H1 (cell line): Measurements from ENCODE around the gene NOS1AP.

Source experiments
- BACH1 ChIP-seq: IDR thresholded peaks from 2 replicates; pipeline ENCODE4 v1.6.1; 2012; ENCODE audit warnings: low read length, improper control_type of control experiment
- BCL11A ChIP-seq, 2 experiments: IDR thresholded peaks; one replicate each; pipeline ENCODE4 v1.6.1; 2011; ENCODE audit warnings: low read depth in 2 of 2, low read length in 2 of 2, mild to moderate bottlenecking in 2 of 2
- EGR1 ChIP-seq: IDR thresholded peaks from 2 replicates; pipeline ENCODE4 v1.6.1; 2011; ENCODE audit warnings: low read depth, low read length, borderline replicate concordance
- GTF2F1 ChIP-seq: IDR thresholded peaks from 2 replicates; pipeline ENCODE4 v1.6.1; 2012; ENCODE audit warnings: low read depth, low read length, improper control_type of control experiment, borderline replicate concordance
- POLR2AphosphoS5 ChIP-seq: IDR thresholded peaks from 2 replicates; pipeline ENCODE4 v1.6.1; 2011; ENCODE audit warnings: low read depth, low read length
- RAD21 ChIP-seq, 2 experiments: IDR thresholded peaks in 1 of 2; conservative IDR thresholded peaks in 1 of 2; 2 replicates each; pipeline ENCODE4 v1.6.1; 2011; ENCODE audit warnings: low read depth in 2 of 2, low read length in 2 of 2, improper control_type of control experiment in 1 of 2, inconsistent platforms in 1 of 2, mild to moderate bottlenecking in 1 of 2, moderate library complexity in 1 of 2
- SP1 ChIP-seq: IDR thresholded peaks from 2 replicates; pipeline ENCODE4 v1.6.1; 2011; ENCODE audit warnings: low read depth, low read length
- SUZ12 ChIP-seq: fragments of 200-600 bp; sonication (generic); IDR thresholded peaks from 2 replicates; pipeline ENCODE4 v1.6.1; 2012; ENCODE audit warnings: mild to moderate bottlenecking, inconsistent platforms, low read length, moderate library complexity, mixed read lengths
- TEAD4 ChIP-seq: IDR thresholded peaks from 2 replicates; pipeline ENCODE4 v1.6.1; 2012; ENCODE audit warnings: low read depth, low read length, inconsistent platforms, mixed read lengths
- TF ChIP-seq, protein P1 (sequence below), 3 experiments: IDR thresholded peaks; 1 replicate in 2 of 3; 2 replicates in 1 of 3; pipeline versions ENCODE4 v1.5.1 to v1.6.1; 2011; ENCODE audit warnings: low read length in 3 of 3, mild to moderate bottlenecking in 3 of 3, inconsistent platforms in 2 of 3, low read depth in 1 of 3, moderate library complexity in 1 of 3; ENCODE audit not compliant: insufficient read depth in 1 of 3; ENCODE audit errors: control extremely low read depth in 1 of 3
- TF ChIP-seq, protein P2 (sequence below): IDR thresholded peaks from 2 replicates; pipeline ENCODE4 v1.6.1; 2012; ENCODE audit warnings: low read length, inconsistent platforms
- TF ChIP-seq, protein P3 (sequence below): IDR thresholded peaks from 2 replicates; pipeline ENCODE4 v1.6.1; 2011; ENCODE audit warnings: low read depth, mild to moderate bottlenecking, low read length; ENCODE audit not compliant: insufficient read depth

DNA sequence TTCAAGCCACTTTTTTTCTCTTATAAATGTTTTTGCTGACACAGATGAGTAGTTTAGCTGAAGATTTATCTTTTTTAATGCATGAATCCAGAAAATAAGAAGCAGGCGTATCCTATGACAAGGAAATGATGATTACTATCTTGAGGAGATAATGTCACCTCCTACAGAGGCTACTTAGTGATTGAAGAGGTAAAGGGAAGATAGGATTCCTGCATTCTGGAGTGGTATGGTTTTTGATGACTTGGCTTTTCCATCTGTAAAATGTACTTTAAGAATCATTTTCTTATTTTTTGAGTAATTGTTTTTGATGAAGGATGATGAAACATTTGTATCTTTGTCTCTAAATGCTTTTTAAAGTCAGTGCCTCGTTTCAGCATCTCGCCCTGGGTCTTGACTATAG is 184.3 kb downstream of the NOS1AP start:
- TF ChIP-seq, protein P1, sequence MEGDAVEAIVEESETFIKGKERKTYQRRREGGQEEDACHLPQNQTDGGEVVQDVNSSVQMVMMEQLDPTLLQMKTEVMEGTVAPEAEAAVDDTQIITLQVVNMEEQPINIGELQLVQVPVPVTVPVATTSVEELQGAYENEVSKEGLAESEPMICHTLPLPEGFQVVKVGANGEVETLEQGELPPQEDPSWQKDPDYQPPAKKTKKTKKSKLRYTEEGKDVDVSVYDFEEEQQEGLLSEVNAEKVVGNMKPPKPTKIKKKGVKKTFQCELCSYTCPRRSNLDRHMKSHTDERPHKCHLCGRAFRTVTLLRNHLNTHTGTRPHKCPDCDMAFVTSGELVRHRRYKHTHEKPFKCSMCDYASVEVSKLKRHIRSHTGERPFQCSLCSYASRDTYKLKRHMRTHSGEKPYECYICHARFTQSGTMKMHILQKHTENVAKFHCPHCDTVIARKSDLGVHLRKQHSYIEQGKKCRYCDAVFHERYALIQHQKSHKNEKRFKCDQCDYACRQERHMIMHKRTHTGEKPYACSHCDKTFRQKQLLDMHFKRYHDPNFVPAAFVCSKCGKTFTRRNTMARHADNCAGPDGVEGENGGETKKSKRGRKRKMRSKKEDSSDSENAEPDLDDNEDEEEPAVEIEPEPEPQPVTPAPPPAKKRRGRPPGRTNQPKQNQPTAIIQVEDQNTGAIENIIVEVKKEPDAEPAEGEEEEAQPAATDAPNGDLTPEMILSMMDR (IDR thresholded peaks at IDR 0.05; ENCODE audit: control extremely low read depth in 1 of 3, insufficient read depth in 1 of 3, low read depth in 1 of 3, low read length in 3 of 3) = no peak
- no peak for TF ChIP-seq TEAD4
- TF ChIP-seq, protein P2, sequence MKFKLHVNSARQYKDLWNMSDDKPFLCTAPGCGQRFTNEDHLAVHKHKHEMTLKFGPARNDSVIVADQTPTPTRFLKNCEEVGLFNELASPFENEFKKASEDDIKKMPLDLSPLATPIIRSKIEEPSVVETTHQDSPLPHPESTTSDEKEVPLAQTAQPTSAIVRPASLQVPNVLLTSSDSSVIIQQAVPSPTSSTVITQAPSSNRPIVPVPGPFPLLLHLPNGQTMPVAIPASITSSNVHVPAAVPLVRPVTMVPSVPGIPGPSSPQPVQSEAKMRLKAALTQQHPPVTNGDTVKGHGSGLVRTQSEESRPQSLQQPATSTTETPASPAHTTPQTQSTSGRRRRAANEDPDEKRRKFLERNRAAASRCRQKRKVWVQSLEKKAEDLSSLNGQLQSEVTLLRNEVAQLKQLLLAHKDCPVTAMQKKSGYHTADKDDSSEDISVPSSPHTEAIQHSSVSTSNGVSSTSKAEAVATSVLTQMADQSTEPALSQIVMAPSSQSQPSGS = no peak
- no peak for TF ChIP-seq SUZ12
- no peak for TF ChIP-seq BACH1
- no peak for TF ChIP-seq RAD21 (IDR thresholded peaks at IDR 0.05 in 1 of 2, conservative IDR thresholded peaks at IDR 0.05 in 1 of 2; ENCODE audit: low read depth in 2 of 2, low read length in 2 of 2)
- TF ChIP-seq EGR1 = no peak
- TF ChIP-seq, protein P3, sequence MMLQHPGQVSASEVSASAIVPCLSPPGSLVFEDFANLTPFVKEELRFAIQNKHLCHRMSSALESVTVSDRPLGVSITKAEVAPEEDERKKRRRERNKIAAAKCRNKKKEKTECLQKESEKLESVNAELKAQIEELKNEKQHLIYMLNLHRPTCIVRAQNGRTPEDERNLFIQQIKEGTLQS = no peak
- TF ChIP-seq GTF2F1 = no peak
- TF ChIP-seq POLR2AphosphoS5 = no peak
- no peak for TF ChIP-seq BCL11A (IDR thresholded peaks at IDR 0.05; ENCODE audit: low read depth in 2 of 2, low read length in 2 of 2)
- TF ChIP-seq SP1 = no peak
